ENCODE measurements around the gene PSD2. TPM values are rescaled to one million over a fixed set of nuclear protein-coding genes. Genes with fewer than 3 reads are reported as not detected.

PSD2 gene
- total RNA-seq, 1 experiment from 2014 or later = 0.04 TPM

DNA sequence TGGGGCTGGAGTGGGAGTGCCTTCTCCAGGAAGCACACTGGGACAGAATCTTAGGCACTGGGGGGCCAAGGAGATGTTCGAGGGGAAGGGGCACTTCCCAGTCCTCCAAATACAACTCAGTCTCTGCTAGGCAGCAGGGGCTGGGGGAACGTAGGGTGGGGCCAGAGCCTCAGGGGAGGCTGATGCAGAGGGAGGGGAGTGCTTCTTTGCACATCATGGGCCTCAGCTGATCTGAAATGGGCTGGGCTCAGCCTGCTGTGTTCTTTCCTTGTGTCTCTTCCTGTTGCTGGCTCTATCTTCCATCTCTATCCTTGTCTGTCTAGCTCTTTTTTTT lies 15.6 kb downstream of the PSD2 start:
- no peak for DNase-seq (ENCODE audit: low spot score)

GRCh38 chr5:139812323-139812722 lies 16.7 kb downstream of the PSD2 start:
- no peak for DNase-seq (ENCODE audit: low spot score)

DNA sequence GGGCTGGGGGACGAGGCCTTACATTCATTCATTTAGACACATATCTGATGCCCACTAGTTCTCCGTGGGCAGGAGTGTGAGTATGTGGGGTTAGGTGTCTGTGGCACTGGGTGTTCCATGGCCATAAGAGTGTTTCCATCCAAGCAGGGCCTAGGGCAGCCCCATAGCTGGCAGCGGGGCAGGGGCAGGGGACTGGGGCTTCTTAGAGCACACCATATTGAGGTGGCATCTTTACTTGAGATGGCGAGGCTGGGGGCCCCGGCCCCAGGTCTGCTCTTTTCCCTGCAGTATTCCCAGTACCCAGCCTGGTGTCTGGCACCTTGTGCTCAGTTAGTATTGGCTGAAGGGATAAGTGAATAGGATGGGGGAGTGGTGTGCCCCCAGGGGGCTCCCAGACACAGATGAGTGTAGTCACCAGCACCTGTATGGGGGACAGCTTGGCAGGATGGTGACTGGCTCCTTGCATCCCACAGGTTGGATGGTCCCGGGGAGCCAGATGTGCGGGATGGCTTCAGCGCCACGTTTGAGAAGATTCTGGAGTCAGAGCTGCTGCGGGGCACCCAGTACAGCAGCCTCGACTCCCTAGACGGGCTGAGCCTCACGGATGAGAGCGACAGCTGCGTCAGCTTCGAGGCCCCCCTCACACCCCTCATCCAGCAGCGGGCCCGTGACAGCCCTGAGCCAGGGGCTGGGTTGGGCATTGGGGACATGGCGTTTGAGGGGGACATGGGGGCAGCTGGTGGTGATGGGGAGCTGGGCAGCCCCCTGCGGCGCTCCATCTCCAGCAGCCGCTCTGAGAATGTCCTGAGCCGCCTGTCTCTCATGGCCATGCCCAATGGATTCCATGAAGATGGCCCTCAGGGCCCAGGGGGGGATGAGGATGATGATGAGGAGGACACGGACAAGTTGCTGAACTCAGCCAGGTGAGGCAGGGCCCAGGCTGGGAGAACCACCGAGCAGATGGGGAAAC lies 17.5 kb downstream of the PSD2 start:
- DNase-seq (ENCODE audit: low spot score) = no peak

DNA sequence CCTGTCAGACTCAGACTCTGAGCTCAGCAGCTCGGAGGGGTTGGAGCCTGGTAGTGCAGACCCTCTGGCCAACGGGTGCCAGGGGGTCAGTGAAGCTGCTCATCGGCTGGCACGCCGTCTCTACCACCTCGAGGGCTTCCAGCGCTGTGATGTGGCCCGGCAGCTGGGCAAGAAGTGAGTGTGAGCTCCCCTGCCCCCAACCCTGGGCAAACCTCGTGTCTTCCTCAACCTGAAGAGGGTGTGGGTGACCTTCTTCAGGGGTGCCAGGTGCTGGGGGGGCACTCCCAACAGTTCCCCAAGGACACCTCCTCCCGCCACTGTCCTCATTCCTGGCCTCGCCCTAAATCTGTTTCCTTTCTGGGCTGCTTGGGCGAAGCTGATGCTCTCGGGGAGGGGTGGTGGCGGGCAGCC lies 18.6 kb downstream of the PSD2 start:
- no peak for DNase-seq (ENCODE audit: low spot score)

GRCh38 chr5:139814704-139815280 lies 19.2 kb downstream of the PSD2 start:
- no peak for DNase-seq (ENCODE audit: low spot score)

DNA sequence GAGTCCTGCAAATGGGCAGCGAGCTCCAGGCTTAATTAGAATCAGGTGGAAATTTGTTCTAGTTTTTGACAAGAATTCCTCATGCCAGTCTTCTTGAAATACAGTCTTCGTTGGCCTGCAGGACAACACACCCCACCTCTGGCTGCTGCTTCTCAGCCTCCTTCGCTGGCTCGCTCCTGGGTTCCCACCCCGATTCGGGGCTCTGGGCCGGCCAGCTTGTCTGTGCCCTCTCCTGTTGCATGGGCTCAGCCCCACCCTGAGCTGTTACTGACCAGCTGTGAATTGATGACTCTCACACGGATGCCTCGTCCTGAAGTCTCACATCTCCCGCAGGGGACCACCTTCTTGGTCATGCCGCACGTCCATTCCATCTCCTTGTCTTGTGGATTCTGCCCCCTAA lies 21.0 kb downstream of the PSD2 start:
- no peak for DNase-seq (ENCODE audit: low spot score)

GRCh38 chr5:139817362-139817761 lies 21.8 kb downstream of the PSD2 start:
- no peak for DNase-seq (ENCODE audit: low spot score)

GRCh38 chr5:139817970-139818369 lies 22.4 kb downstream of the PSD2 start:
- DNase-seq (ENCODE audit: low spot score) = no peak

DNA sequence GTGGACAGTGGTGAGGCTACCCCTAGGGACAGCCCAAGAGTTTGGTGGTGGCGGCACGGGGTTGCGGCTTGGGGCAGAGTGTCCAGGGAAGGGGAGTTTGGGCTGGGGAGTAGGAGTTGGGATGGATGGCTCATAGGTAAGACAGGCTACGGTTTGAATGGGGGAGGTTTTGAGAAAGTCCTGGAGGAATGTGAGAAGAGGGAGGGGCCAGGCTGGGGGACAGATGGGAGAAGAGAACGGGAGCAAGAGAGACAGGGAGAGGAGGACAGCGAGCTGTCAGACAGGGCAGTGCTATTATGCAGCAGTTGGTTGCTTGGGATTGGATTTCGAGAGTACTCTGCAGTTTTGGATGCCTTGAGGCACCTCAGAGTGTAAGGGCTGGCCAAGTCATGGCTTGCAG lies 24.5 kb downstream of the PSD2 start:
- no peak for DNase-seq (ENCODE audit: low spot score)

GRCh38 chr5:139820606-139821005 lies 25.0 kb downstream of the PSD2 start:
- no peak for DNase-seq (ENCODE audit: low spot score)

DNA sequence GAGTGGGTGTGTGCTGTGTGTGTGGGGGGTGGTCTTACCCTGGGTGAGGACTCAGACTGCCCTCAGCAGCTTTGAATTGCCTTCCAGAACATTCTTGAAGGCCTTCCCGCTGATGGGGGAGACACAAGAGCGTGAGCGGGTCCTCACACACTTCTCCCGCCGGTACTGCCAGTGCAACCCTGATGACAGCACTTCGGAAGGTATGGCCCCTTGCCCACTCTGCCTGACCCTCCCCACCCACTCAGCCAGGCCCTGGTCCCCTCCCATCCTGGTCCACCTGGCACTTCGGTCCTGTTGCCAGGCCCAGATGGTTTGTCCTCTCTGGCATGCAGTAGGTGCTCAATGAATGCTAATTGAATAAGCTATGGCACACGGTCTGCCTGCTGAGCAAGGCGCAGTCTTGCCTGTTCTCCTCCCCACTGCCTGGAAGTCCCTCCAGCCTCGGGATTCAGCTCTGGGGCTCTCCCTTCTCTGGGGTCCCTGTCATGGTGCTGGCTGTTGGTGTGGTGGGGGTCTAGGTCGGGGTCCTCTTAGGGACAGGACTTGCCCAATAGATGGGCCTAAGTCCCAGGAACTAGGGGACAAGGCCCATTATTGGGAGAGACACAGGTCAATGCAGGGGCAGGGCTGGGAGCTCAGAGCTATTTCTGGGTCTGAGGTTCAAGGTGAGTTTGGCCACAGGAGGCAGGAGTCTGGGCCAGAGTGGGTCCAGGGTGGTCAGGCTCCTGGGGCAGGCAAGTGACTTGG lies 26.4 kb downstream of the PSD2 start:
- DNase-seq (ENCODE audit: low spot score) = no peak

DNA sequence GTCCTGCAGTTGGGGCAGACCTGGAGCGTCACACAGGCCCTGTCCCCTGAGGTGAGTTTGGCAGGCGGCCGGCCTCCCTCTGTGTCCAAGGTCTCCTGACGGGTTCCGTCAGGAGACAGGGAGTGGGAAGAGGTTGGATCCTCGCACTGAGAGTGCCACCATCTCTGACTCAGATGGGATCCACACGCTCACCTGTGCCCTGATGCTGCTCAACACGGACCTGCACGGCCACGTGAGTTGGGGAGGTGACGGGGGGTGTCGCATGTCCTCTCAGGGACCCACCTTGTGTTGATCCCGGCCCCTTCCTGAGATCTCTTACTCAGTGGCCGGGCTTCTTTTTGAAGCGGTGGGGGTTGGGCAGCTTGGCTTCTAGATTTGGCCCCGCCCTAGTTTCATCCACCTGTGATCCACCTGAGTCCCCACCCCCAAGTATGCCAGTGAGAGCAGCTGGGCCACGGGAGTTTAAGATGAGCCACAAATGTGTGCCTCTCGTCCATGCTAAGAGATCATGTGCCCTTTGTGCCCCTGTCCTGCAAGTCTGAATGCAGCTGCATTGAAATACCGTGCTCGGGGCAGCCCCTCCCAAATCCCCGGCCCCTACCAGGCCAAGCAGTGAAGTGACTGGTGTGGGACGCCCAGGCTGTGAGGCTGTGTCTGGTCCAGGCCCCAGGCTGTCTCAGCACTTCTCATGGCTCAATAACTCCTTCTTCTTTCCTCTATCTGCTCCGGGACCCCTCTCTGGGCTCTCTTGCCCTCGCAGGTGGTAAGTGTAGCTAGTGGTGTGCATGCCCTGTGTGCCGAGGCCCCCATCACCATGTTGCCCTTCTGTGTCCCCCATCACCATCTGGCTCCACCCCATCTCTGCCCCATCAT lies 27.2 kb downstream of the PSD2 start:
- DNase-seq (ENCODE audit: low spot score) = no peak

- no peak for DNase-seq (ENCODE audit: low spot score)
Observed at GRCh38 chr5:139823757-139824355, 28.2 kb downstream of the PSD2 start.

GRCh38 chr5:139825690-139826089 lies 30.1 kb downstream of the PSD2 start:
- DNase-seq (ENCODE audit: low spot score) = no peak

DNA sequence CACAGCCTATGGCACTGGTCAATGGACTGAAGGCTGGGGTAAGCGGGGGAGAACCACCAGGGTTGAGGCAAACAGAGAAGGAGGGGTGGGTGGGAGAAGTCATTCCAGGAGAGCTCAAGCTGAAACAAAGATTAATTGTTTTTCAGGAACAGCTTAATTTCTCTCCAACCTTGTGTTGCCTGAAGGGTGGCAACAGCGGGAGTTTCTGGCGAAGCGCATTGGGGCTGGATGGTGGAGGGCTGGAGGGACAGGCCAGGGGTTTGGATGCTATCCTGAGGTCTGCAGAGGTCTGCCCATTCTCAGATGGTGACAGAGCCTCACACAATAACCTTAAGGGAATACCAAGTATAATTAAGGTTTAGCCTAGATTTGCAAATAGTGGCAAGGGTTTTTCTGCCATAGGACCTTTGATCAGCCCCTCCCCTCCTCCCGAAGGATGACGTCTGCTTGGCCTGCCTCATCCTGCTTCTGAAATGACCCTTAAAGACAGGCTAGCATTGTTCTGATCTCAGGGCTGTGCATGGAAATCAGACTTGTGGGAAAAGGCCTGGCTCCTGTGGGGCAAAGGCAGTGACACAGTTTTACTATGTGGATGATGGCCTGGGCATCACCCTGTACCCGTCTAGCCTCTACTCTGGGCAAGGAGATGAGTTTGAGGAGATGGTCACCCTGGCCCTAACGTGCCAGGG lies 32.7 kb downstream of the PSD2 start:
- DNase-seq (ENCODE audit: low spot score) = no peak

DNA sequence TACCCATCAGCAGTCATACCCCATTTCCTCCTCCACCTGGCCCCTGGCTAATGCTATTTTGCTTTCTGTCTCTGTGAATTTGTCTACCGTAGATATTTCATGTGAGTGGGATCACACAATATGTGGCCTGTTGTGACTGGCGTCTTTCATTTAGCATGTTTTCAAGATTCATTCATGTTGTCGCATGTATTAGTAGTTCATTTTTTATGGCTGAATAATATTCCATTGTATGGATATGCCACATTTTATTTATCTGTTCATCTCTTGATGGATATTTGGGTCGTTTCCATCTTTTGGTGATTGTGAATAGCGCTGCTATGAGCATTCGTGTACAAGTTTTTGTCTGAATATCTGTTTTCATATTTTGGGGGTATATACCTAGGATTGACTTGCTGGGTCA lies 33.9 kb downstream of the PSD2 start:
- DNase-seq (ENCODE audit: low spot score) = no peak

DNA sequence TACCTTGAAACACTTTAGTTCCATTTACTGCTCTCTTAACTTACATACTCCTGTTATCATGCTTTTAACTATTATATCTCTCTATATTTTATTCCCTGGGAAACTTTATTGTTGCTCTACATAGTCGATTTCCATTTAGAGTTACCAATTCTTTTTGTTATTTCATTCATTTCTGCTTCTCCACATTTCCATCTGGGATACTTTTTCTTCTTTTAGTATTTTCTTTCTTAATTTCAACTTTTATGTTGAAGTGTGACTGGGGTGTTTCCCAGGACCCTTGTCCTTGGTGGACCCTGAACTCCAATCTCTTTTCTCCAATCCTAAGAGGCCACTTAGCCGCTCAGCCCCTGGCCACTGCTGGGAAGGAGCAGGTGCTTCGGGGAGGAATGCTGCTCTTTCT lies 36.0 kb downstream of the PSD2 start:
- DNase-seq (ENCODE audit: low spot score) = no peak

GRCh38 chr5:139833525-139833924 lies 37.9 kb downstream of the PSD2 start:
- no peak for DNase-seq (ENCODE audit: low spot score)

GRCh38 chr5:139835656-139836055 lies 40.0 kb downstream of the PSD2 start:
- no peak for DNase-seq (ENCODE audit: low spot score)

DNA sequence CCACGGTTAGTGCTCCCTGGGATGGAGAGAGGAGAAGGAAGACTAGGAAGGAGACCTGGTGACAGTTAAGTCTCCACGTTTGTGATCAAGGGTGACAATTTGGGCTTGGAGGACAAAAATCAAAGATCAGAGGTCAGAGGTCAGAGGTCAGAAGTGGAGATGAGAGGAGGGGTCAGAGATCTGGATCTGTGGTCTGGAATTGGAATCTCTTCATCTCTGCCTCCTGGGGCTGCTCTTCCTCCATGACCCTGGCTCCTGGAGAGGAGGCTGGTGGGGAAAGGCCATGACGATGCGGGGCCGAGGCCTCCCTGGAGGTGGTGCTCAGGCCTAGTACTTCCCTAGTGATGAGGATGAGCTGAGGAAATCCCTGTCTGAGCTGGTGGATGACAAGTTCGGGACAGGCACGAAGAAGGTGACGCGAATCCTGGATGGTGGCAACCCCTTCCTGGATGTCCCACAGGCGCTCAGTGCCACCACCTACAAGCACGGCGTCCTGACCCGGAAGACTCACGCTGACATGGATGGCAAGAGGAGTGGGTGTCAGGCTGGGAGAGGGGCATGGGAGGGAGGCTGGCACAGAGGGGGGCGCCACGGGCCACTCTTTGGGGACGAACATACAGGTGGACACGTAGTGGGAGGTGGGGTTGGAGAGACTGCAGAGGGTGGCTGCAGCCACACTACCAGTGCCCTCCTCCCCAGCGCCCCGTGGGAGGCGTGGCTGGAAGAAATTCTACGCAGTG lies 41.0 kb downstream of the PSD2 start:
- DNase-seq (ENCODE audit: low spot score) = no peak
